ENCODE results near the gene FIGN.

FIGN gene

GRCh38 chr2:163607630-163608029 lies 128.2 kb downstream of the FIGN start:
- DNase-seq = no peak

GRCh38 chr2:163606878-163607277 lies 128.9 kb downstream of the FIGN start:
- DNase-seq = no peak

- DNase-seq = no peak
Observed at GRCh38 chr2:163605779-163606178, 130.0 kb downstream of the FIGN start.

GRCh38 chr2:163604941-163605555 lies 130.8 kb downstream of the FIGN start:
- DNase-seq = no peak

- DNase-seq = no peak
Observed at GRCh38 chr2:163602196-163602595, 133.6 kb downstream of the FIGN start.

GRCh38 chr2:163601377-163601776 lies 134.4 kb downstream of the FIGN start:
- DNase-seq = no peak

DNA sequence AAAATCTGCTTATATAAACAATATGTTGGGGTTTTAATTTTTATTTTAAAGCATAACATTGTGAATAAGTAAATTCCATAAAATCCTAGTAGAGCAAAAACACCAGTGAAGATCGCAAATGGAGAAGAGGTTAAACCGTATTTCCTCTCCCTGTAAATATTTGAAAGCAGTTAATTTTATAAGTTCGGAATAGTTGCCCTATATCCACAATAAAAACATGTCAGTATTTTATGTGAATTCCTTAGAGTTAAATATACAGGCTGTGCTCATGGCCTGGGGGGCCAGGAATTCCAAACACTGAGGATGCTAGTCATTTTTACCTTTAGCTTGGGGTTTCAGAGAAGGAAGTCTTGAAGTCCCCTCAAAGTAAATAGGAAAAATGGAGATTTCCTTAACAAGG lies 135.0 kb downstream of the FIGN start:
- DNase-seq = no peak

DNA sequence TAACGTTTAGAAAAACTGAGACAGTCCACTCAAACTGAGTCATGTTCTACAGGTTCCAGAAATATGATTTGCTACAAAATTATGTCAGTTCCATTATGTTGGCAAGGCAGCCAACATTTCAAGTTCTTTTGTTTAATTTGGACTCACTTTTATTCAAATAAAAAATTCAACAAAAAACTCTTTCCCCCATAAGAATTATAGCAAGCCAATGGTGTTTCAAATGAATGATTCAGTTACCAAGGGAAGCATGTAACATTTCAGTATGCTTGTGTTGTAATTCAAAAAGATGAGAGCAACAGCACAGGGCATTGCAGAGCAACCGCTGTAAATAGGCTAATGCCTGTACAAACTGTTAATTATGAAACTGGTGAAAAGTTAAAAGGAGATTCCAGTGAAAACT lies 140.8 kb downstream of the FIGN start:
- no peak for DNase-seq

GRCh38 chr2:163594497-163594896 lies 141.3 kb downstream of the FIGN start:
- no peak for DNase-seq

GRCh38 chr2:163593982-163594381 lies 141.8 kb downstream of the FIGN start:
- DNase-seq = no peak

DNA sequence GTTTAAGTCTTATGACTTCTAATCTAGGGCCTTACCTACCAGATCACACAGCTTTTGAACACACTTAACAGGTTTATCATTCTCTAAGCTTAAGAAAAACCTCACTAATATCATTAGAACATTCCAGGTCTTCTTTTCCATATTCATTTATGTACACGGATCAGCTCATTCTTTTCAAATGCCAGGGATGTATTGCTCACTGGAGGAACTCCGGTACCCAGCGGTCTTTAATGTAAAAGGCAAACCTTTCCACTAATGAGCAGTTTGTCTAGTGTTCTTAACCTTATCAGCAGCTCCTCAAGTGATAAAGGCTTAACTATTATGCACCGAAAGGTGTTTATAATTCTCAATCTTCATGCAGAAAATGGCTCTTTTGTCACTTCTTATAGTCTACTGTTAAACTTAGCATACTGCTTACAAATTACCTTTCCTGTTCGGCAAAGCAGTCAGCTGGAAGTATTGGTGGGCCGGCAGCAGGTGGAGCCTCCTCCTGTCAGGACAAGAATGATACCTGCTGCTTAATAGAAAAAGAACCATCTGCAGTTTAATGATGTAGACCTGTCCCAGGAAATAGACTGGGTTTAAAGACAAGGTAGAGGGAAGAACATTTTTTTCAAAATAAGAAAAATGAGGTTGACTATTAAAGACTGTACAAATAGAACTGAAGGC lies 142.7 kb downstream of the FIGN start:
- no peak for DNase-seq

DNA sequence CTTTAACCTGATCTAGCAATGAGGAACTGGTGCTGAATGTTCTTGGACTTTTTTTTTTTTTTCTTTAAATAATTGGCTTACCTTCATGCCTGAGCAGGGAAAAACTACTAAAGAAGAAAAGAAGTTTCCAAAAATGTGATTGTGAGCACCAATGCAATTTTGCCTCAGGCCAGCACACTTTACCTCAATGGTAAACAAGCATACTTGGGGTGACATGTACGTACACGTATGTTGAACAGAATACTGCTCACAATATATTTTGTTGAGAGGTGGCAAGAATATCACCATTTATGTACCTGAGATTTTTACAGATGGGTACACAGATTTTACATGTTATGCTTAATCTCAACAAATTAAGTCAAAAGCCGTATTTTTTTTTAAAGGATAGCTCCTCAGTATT lies 144.3 kb downstream of the FIGN start:
- no peak for DNase-seq

GRCh38 chr2:163580757-163581156 lies 155.1 kb downstream of the FIGN start:
- no peak for DNase-seq

DNA sequence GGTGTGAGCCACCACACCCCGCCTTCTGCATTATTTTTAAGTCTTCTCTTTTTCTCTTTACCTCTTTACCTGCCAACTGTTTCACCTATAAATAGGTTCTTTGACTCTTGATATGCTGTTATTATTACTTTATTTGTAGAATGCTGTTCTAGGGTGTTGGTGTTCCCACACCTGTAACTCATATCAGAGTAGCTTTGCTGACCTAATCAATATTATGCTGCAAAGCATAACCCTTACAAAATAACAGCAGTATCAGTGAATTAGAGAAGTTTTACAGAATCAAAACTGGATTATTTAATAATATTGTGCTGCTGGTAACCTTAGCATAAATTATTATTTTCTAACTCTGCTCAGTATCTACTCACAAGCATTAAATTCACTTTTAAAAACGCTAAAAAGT lies 161.5 kb downstream of the FIGN start:
- no peak for DNase-seq

- DNase-seq = no peak
Observed at GRCh38 chr2:163573652-163574051, 162.2 kb downstream of the FIGN start.

DNA sequence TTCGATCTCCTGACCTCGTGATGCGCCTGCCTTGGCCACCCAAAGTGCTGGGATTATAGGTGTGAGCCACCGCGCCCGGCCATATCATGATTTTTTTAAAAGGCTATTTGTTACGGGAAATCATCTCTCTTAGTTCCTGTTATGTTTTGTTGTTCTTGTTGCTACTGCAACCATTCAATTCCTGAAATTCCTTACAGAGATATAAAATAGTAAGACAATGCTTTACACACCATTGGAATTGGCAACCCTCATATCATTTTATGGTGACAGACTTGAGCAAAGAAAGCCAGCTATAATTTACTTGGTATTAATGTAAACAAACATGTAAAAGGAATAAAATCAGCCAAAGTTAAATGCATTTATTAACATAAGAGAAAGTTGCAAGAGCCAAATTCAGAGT lies 163.0 kb downstream of the FIGN start:
- no peak for DNase-seq

GRCh38 chr2:163571423-163572102 lies 164.2 kb downstream of the FIGN start:
- no peak for DNase-seq

- no peak for DNase-seq
Observed at GRCh38 chr2:163570391-163570790, 165.4 kb downstream of the FIGN start.

DNA sequence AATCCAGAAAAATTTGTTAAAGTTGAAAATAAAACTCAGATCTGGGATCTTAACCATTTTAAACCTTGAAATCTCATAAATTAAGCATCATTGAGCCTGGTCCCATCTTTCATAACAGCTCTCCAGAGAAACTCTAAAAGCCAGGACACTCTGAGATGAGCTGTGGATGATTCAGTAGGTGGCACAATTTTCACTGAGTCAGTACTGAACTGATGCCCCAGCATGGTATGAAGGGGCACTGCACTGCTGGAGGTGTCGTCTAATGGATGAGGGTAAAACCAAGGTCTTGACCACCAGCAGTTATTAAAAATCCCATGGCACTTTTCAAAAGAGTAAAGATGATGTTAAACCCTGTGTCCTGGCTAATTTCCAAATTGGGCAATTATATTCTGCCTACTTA lies 170.6 kb downstream of the FIGN start:
- no peak for DNase-seq

GRCh38 chr2:163564236-163564635 lies 171.6 kb downstream of the FIGN start:
- no peak for DNase-seq

DNA sequence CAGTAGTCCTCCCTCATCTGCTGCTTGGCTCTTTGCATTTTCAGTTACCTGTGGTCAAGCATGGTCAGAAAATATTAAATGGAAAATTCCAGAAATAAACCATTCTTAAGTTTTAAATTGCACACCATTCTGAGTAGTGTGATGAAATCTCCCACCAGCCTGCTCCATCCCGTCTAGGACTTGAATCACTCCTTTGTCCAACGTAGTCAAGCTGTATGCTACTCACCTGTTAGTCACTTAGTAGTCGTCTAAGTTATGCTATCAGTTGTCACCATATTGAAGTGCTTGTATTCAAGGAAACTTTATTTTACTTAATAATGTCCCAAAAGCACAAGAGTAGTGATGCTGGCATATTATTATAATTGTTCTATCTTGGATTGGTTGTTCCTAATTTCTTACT lies 172.5 kb downstream of the FIGN start:
- DNase-seq = no peak

- no peak for DNase-seq
Observed at GRCh38 chr2:163558251-163559021, 177.4 kb downstream of the FIGN start.

DNA sequence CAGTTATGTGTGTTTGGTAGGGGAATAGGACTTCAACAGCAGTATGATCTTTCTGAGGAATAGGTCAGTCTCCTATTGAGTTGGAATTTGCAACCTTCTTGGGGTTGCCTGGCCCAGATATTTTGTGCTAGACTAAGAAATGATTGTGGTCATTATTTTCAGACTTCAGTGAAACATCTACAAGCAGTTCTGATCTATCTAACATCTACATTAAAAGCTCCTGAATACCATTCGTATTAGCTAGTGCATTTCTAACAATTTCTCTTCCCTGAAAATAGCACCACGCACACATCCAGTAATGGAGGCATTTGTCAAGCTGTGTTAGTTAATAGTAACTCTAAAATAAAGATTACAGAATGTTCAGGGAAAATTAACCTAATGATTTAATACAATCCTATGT lies 179.3 kb downstream of the FIGN start:
- DNase-seq = no peak

- no peak for DNase-seq
Observed at GRCh38 chr2:163554864-163555263, 180.9 kb downstream of the FIGN start.

Data from central memory CD4-positive, alpha-beta T cell (primary cell).